Large intestine (tissue), 3 donors: Measurements from ENCODE around the gene EOLA1. TPM values are rescaled to one million over a fixed set of nuclear protein-coding genes. Genes with fewer than 3 reads are reported as not detected.
"Not testable (repeated sequence)": the region's sequence is repeated elsewhere in the genome, so short reads cannot be mapped to it uniquely, and the experiment has no call there.

Experiments used
- DNase-seq, 2 donors: peaks; one replicate each; pipeline versions ENCODE4 v3.0.0 to v3.0.0-alpha.2; 2013
- H3K27ac ChIP-seq: one replicate; pipeline ENCODE4 v1.5.1; 2013; ENCODE audit warnings: low read length
- H3K27me3 ChIP-seq: 2 replicates; pipeline ENCODE4 v1.6.1; 2013; ENCODE audit warnings: low read length; ENCODE audit not compliant: control insufficient read depth, insufficient read depth
- H3K36me3 ChIP-seq: 2 replicates; pipeline ENCODE4 v1.6.1; 2013; ENCODE audit warnings: low read length; ENCODE audit not compliant: control insufficient read depth, insufficient read depth
- H3K4me1 ChIP-seq: one replicate; pipeline ENCODE4 v1.6.1; 2013; ENCODE audit warnings: low read length; ENCODE audit not compliant: control insufficient read depth, insufficient read depth
- H3K4me3 ChIP-seq: one replicate; pipeline ENCODE4 v1.5.1; 2013; ENCODE audit warnings: low read length
- H3K9me3 ChIP-seq: one replicate; pipeline ENCODE4 v1.6.1; 2013; ENCODE audit warnings: mild to moderate bottlenecking, low read depth, low read length, moderate library complexity; ENCODE audit not compliant: control insufficient read depth
- WGBS: methylation state at CpG from one replicate; pipeline ENCODE4 v1.1.5; 2013; ENCODE audit warnings: low lambda C conversion rate; ENCODE audit not compliant: insufficient coverage; 5-methylcytosine and 5-hydroxymethylcytosine counted together
- polyA plus RNA-seq: library from polyadenylated mRNA; unstranded; fragments of 120-200 nt; gene quantifications from one replicate; pipeline ENCODE4 v1.2.1, GENCODE V29; 2013

Gene EOLA1
- polyA plus RNA-seq, 1 donor, result 18.6 TPM

- Histone ChIP-seq H3K4me3 (no peak overlapping the region), H3K4me1 (no peaks in the 10 kb centered on the region), H3K27ac (no peak overlapping the region), H3K9me3 (no peaks in the 10 kb centered on the region), H3K36me3 (no peaks in the 10 kb centered on the region), H3K27me3 (no peaks in the 10 kb centered on the region)
- DNase-seq, result peak; percentile 35 to 53
- no CpG with 5 or more reads among the region's 4 CpGs for WGBS
These were observed 28.5 kb upstream of the EOLA1 start for GRCh38 chrX:149512225-149512885.

- no peak overlapping the region for H3K4me3 ChIP-seq
- no peak for DNase-seq
- no CpG with 5 or more reads among the region's 9 CpGs for WGBS
- no peak overlapping the region for H3K27ac ChIP-seq
- H3K9me3 ChIP-seq, result no peaks in the 10 kb centered on the region
- no peaks in the 10 kb centered on the region for H3K4me1 ChIP-seq
- H3K36me3 ChIP-seq, result no peaks in the 10 kb centered on the region
- H3K27me3 ChIP-seq, result no peaks in the 10 kb centered on the region
These were observed 26.9 kb upstream of the EOLA1 start for GRCh38 chrX:149513825-149514428.

- no peaks in the 10 kb centered on the region for H3K27me3 ChIP-seq
- DNase-seq, result no peak
- WGBS, result no CpG with 5 or more reads among the region's 4 CpGs
- no peak overlapping the region for H3K4me3 ChIP-seq
- no peak overlapping the region for H3K27ac ChIP-seq
- H3K36me3 ChIP-seq, result no peaks in the 10 kb centered on the region
- no peaks in the 10 kb centered on the region for H3K9me3 ChIP-seq
- no peaks in the 10 kb centered on the region for H3K4me1 ChIP-seq
These were observed 24.7 kb upstream of the EOLA1 start for GRCh38 chrX:149515954-149516602.

- H3K9me3 ChIP-seq, result no peaks in the 10 kb centered on the region
- no peaks in the 10 kb centered on the region for H3K36me3 ChIP-seq
- DNase-seq, result no peak
- no peaks in the 10 kb centered on the region for H3K27me3 ChIP-seq
- no peak overlapping the region for H3K27ac ChIP-seq
- H3K4me1 ChIP-seq, result no peaks in the 10 kb centered on the region
- no peak overlapping the region for H3K4me3 ChIP-seq
- no CpG with 5 or more reads among the region's 2 CpGs for WGBS
These were observed 24.2 kb upstream of the EOLA1 start for GRCh38 chrX:149516604-149517003.

- no peaks in the 10 kb centered on the region for H3K27me3 ChIP-seq
- DNase-seq, result no peak
- WGBS, result no CpG with 5 or more reads among the region's 1 CpG
- H3K27ac ChIP-seq, result no peak overlapping the region
- H3K36me3 ChIP-seq, result no peaks in the 10 kb centered on the region
- H3K4me3 ChIP-seq, result no peak overlapping the region
- H3K9me3 ChIP-seq, result no peaks in the 10 kb centered on the region
- peaks cover 2% of the 10 kb centered on the region for H3K4me1 ChIP-seq
These were observed 23.5 kb upstream of the EOLA1 start for GRCh38 chrX:149517308-149517707.

GRCh38 chrX:149518236-149518635 is 22.6 kb upstream of the EOLA1 start:
- no CpG with 5 or more reads among the region's 7 CpGs for WGBS
- H3K36me3 ChIP-seq, result no peaks in the 10 kb centered on the region
- peaks cover 7% of the 10 kb centered on the region for H3K4me1 ChIP-seq
- H3K9me3 ChIP-seq, result no peaks in the 10 kb centered on the region
- H3K27me3 ChIP-seq, result no peaks in the 10 kb centered on the region
- no peak overlapping the region for H3K4me3 ChIP-seq
- H3K27ac ChIP-seq, result no peak overlapping the region
- no peak for DNase-seq

GRCh38 chrX:149520636-149521277 is 20.1 kb upstream of the EOLA1 start:
- not testable (repeated sequence) for H3K27ac ChIP-seq, H3K36me3 ChIP-seq, H3K4me1 ChIP-seq, H3K4me3 ChIP-seq, H3K9me3 ChIP-seq, H3K27me3 ChIP-seq, DNase-seq
- WGBS, result no CpG with 5 or more reads among the region's 3 CpGs

GRCh38 chrX:149521438-149521837 is 19.4 kb upstream of the EOLA1 start:
- no peaks in the 10 kb centered on the region for H3K27me3 ChIP-seq
- no peaks in the 10 kb centered on the region for H3K9me3 ChIP-seq
- WGBS, result no CpG with 5 or more reads among the region's 9 CpGs
- no peak for DNase-seq
- no peak overlapping the region for H3K27ac ChIP-seq
- no peak overlapping the region for H3K4me3 ChIP-seq
- no peaks in the 10 kb centered on the region for H3K36me3 ChIP-seq
- peaks cover 9% of the 10 kb centered on the region for H3K4me1 ChIP-seq

GRCh38 chrX:149522916-149523315 is 17.9 kb upstream of the EOLA1 start:
- H3K4me1 ChIP-seq, result peaks cover 9% of the 10 kb centered on the region
- WGBS, result no CpG with 5 or more reads among the region's 2 CpGs
- peak; percentile 53 to 73 for DNase-seq
- H3K36me3 ChIP-seq, result no peaks in the 10 kb centered on the region
- H3K27me3 ChIP-seq, result no peaks in the 10 kb centered on the region
- H3K27ac ChIP-seq, result no peak overlapping the region
- H3K4me3 ChIP-seq, result no peak overlapping the region
- H3K9me3 ChIP-seq, result no peaks in the 10 kb centered on the region

- peak; percentile 31 to 34 for DNase-seq
- H3K27me3 ChIP-seq, H3K9me3 ChIP-seq, H3K4me1 ChIP-seq, H3K4me3 ChIP-seq, H3K36me3 ChIP-seq, H3K27ac ChIP-seq: not testable (repeated sequence)
- WGBS, result no CpG with 5 or more reads among the region's 10 CpGs
These were observed 15.4 kb upstream of the EOLA1 start for GRCh38 chrX:149525389-149525788.
